Activated CD8-positive, alpha-beta memory T cell treated with anti-CD3 and anti-CD28 coated beads for 24 hours (primary cell): ENCODE data around the gene COQ8A.

Experiments used
- DNase-seq: peaks from one replicate; pipeline ENCODE4 v3.0.0-alpha.2; 2020

Gene COQ8A

GRCh38 chr1:226940029-226940805 lies at the start of gene COQ8A:
Gene COQ8A (plus strand): TSS chr1:226940294. CDS start chr1:226961386, 21,092 bp downstream.
- DNase-seq: peak; percentile 99

- DNase-seq: no peak
These were observed 49.6 kb upstream of the COQ8A start for GRCh38 chr1:226890331-226891108.

DNA sequence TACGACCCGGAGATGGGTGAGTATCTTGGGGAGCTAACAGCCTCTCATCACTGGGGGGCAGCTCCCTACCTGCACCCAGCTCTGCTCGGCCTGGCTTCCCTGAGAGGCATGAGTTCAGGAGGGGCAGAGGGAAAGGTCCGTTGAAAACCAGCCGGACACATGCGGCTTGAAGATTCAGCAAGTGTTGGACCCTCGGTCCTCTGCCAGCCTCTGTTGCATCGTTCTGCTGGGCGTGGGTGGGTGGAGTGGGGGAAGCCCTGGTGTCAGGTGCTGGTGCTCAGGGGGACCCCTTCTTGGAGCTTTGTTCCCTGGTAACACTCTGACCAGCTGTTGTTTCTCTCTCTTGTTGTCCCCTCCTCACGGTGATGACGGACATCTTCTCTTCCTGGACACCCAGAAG lies 48.7 kb upstream of the COQ8A start:
- no peak for DNase-seq

DNA sequence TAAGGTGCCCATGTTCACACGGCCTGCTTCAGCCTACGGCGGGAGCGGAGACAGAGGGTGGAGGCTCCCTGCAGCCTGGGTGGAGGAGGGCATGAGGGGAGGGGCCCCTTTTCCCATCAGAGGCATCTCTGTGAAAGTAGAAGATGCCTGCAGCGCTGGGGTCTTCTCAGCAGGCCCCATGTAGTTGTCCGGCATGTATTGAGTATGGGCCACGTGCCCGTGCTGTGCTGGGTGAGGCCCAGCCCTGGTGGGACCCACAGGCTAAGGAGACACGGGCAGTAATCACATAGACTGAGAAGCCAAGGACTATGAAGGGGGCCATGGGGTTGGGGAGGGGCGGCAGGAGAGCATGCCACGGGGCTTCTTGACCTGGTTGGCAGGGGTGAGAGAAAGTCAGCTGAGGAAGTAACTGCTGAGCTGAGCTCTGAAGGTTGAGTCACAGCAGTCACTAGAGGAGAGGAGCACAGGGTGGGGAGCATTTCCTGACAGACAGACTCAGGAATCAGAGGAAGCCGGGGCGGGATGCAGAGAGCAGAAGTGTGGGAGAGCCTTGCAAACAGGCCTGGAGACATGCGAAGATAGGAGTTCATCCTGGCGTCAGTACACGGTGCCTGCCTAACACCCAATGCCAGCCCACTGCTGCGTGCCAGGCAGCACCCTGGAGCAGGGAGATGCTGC lies 48.1 kb upstream of the COQ8A start:
- no peak for DNase-seq

DNA sequence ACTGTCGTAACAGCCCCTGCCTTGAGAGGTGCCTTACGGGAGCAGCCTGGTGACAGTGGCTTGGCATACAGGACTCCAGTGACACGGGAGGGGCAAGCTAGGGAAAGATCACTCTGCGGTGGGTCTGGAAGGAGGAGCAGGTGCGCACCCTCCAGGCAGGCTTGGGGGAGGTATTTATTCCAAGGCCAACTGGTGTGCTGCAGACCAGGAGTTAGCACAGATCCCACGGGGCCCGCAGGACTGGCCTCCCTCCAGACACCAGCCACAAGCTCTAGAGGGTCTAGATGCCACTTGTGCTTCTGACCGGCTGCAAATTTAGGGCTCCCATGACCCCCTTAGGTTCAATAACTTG lies 47.6 kb upstream of the COQ8A start:
- no peak for DNase-seq

DNA sequence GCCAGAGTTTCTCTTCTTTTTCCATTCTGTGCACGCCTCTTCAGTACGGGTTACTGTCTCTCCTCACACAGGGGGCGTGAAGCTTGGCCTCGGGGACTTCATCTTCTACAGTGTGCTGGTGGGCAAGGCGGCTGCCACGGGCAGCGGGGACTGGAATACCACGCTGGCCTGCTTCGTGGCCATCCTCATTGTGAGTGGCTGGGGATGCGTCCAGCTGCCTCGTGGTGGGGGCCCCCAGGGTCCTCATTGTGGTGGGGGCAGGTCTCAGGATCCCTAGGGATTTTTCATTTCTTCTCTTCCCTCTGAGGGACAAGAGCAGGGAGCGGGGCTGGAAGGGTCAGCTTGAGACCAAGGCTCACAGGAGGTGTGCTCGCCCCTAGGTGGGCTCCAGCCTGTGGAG lies 46.2 kb upstream of the COQ8A start:
- DNase-seq: no peak

GRCh38 chr1:226894826-226895225 lies 45.3 kb upstream of the COQ8A start:
- no peak for DNase-seq

DNA sequence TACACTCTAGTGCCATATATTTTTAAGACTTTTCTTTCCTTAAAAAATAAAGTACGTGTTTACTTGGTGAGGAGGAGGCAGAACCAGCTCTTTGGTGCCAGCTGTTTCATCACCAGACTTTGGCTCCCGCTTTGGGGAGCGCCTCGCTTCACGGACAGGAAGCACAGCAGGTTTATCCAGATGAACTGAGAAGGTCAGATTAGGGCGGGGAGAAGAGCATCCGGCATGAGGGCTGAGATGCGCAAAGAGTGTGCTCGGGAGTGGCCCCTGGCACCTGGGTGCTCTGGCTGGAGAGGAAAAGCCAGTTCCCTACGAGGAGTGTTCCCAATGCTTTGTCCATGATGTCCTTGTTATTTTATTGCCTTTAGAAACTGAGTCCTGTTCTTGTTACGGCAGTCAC lies 44.5 kb upstream of the COQ8A start:
- DNase-seq: no peak

GRCh38 chr1:226898246-226898645 lies 41.8 kb upstream of the COQ8A start:
- DNase-seq: no peak

GRCh38 chr1:226901421-226901820 lies 38.7 kb upstream of the COQ8A start:
- DNase-seq: no peak

DNA sequence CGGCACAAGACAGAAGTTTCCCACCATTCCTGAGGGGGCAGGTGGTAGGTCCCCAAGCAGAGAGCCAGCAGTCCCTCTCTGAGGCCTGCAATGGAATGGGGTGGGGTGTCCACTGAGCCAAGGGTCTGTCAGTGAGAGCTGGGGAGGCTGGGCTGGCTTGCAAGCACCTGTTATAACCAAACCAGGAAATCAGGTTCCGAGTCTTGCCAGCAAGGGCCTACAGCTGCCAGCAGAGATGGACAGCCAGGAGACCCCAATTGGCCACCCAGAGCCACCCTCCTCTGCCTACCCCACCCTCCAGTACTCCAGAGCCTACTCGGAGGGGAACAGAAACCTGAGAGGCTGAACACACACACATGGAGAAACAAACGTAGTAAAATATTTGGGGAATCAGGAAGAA lies 37.5 kb upstream of the COQ8A start:
- no peak for DNase-seq

DNA sequence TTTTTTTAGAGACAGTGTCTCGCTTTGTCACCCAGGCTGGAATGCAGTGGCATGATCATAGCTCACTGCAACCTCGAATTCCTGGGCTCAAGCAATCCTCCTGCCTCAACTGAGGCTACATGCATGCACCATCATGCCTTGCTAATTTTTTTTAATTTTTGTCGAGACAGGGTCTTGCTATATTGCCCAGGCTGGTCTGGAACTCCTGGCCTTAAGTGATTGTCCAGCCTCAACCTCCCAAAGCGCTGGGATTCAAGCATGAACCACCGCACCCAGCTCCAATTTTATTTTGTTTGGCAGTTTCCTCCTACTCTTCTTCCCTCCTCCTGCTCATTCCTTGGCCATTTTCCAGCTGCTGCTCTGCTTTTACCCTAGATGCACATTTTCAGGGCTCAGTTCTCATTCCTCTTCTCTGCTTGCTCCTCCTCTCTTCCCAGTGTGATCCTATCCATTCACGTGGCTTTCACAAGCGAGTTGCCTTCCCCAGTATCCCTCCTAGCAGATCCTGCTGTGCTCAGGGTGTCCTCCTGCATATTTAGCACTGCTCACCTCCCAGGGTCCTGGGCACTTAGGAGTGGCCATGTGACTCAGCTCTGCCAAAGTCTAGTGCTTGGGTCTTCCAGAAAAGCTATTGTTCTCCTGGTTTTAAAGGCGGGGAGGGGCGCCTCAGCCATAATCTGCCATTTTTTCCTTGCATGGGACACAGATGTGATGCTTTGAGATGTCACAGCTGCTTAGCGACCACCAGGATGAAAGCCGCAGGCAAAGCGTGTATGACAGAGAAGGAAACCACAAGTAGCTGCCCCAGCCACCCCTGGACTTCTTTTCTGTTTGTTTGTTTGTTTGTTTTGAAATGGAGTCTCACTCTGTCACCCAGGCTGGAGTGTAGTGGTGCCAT lies 36.0 kb upstream of the COQ8A start:
- DNase-seq: no peak

- DNase-seq: no peak
These were observed 35.3 kb upstream of the COQ8A start for GRCh38 chr1:226904772-226905171.

- DNase-seq: no peak
These were observed 31.7 kb upstream of the COQ8A start for GRCh38 chr1:226908419-226908818.

- no peak for DNase-seq
These were observed 31.2 kb upstream of the COQ8A start for GRCh38 chr1:226908913-226909312.

- DNase-seq: peak; percentile 70
These were observed 27.4 kb upstream of the COQ8A start for GRCh38 chr1:226912587-226913176.

DNA sequence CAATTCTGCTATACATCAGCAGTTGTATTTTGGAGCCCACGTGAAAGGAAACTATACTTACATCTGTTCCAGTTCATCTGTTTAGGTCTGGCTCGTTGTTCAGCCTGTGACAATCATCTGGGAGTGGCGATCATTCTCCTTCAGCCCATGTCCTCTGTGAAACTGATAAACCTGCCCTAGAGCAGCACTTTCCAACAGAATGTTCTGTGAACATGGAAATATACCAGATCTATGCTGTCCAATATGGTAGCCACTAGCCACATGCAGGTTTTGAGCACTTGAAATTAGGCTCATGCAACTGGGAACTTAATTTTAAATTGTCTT lies 24.5 kb upstream of the COQ8A start:
- DNase-seq: no peak

- DNase-seq: no peak
These were observed 23.6 kb upstream of the COQ8A start for GRCh38 chr1:226916497-226916896.

- no peak for DNase-seq
These were observed 20.5 kb upstream of the COQ8A start for GRCh38 chr1:226919587-226919986.

DNA sequence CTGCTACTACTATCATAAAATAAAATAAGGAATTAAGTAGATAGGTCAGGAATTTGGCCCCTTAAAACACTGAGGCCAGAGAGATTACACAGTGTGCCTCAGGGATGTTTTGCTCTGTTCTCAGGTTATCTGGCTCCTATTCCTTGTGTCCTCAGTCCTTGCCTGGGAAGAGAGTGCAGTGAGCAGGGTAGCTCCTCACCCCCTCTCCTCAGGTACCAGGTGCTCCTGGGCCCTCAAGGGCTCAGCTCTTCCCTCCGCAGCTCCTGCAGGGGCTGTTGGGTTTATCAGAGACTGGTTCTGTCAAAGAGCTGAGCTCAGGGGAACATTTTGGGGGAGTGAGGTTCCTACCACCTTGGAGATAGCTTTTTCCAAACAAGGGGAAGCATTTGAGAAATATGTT lies 20.1 kb upstream of the COQ8A start:
- no peak for DNase-seq

- DNase-seq: no peak
These were observed 19.6 kb upstream of the COQ8A start for GRCh38 chr1:226920446-226920894.

- DNase-seq: no peak
These were observed 18.6 kb upstream of the COQ8A start for GRCh38 chr1:226921504-226921903.
